DMS53 treated with DMSO at 0.1 percent for 48 hours (cell line): Measurements from ENCODE around the gene SEMA6B.
A peak's percentile ranks its signal among the peaks of the same experiment; 100 is the strongest.
"Not testable (repeated sequence)": the region's sequence is repeated elsewhere in the genome, so short reads cannot be mapped to it uniquely, and the experiment has no call there.

Experiments
- DNase-seq: peaks from one replicate; lab custom pipeline; 2025; ENCODE audit not compliant: unreplicated experiment; lab: John Stamatoyannopoulos, UW

SEMA6B gene

DNA sequence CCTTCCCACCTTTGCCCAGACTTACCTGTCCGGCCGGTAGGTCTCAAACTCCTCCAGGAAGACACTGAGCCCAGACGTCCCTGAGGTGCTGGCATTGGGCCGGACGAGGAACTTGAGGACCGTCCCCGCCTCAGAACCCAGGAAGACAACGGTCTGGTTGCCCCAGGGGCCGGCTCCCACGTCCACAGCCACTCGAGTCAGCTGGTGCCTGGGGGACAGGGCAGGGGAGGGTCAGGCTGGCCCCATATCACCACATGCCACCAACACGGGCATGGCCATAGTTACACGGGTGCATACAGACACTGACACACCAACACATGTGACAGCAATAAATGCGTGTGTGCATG lies 11.3 kb downstream of the SEMA6B start:
- DNase-seq: no peak

DNA sequence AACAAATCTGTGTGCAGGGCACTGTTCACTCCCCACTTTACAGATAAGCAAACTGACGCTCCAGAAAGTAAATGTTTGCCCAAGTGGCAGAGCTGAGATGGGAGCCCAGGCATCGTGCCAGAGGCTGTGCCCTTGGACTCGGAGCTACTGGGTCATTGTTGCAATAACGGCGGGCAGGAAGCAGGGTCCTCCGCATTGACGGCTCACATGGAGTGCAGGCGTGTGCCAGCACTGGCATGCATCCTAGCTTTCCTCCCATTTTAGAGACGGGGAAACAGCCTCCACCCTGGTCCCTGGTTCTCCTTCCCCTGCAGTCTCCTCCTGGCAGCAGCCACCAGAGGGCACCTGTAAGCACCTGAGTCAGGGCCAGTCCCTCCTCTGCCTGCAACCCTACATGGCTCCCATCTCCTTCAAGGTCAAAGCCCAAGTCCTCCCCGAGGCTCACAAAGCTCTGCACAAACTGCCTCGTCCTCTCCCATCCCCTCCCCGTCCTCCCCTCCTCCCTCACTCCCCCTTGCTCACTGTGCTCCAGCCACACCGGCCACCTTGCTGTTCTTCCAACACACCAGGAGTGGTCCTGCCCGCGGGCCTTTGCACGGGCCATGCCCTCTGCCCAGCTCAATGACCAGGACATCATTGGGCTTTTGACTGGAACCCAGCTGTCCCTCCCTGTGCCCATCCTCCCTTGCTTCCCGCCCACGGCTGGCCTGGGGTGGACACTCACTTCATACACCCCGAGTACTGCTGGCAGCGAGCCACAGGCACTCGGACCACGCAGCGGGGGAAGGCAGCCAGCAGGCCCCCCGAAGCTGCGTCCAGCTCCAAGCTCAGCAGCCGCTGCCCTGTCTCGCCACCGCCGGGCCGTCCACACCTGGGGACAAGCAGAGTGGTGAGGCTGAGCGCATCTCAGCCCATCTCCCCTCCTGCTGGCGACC lies 11.9 kb downstream of the SEMA6B start:
- no peak for DNase-seq

- no peak for DNase-seq
Measured at GRCh38 chr19:4543842-4544647, 15.4 kb downstream of the SEMA6B start.

GRCh38 chr19:4542896-4543841 lies 16.3 kb downstream of the SEMA6B start:
- no peak for DNase-seq

- DNase-seq: not testable (repeated sequence)
Measured at GRCh38 chr19:4541806-4542145, 17.7 kb downstream of the SEMA6B start.

DNA sequence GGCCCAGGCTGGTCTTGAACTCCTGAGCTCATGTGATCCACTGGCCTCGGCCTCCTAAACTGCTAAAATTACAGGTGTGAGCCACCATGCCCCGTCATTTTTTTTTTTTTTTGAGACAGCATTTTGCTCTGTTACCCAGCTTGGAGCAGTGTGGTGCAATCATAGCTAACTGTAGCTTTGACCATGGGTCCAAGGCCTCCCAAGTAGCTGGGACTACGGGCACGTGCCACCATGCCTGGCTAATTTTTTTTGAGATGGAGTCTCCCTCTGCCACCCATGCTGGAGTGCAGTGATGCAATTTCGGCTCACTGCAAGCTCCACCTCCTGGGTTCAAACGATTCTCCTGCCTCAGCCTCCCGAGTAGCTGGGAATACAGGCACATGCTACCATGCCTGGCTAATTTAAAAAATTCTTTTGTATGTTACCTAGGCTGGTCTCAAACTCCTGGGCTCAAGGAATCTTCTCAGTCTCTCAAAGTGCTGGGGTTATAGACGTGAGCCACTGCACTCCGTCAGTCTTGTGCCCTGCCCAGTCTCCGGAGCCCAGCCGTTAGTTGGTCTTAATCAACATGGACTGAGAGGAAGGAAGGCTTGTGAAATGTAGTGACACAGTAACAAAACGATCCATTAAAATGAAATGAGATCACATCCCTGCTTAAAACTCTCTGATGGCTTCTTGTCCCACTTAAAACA lies 18.2 kb downstream of the SEMA6B start:
- DNase-seq: no peak

GRCh38 chr19:4539693-4540581 lies 19.5 kb downstream of the SEMA6B start, which contains the start of gene LRG1:
Gene LRG1, minus strand, starts transcription at chr19:4540036. Its CDS starts 23 bp downstream, at chr19:4540013.
- DNase-seq: no peak

DNA sequence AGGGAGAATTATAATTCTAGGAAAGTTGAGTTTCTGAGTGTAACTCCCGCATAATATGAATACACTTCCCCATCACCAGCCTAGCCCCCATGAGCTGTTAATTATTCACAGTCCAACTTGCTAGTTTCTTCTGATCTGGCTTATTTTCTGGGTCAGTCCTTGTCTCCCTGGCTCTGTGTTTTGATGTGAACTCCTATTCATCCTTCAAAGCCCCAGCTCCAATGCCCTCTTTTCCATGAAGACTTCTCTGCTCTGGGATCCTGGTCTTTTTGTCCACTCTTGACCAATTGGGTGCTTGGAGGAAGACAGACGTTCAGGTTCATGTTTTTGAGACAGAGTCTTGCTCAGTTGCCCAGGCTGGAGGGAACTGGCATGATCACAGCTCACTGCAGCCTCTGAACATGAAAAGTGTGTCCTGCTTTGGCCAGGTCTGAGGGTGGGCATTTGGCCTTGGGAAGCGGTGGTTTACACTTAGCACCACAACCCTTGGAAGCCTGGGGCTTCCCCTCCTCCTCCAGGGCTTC lies 20.3 kb downstream of the SEMA6B start:
- no peak for DNase-seq

DNA sequence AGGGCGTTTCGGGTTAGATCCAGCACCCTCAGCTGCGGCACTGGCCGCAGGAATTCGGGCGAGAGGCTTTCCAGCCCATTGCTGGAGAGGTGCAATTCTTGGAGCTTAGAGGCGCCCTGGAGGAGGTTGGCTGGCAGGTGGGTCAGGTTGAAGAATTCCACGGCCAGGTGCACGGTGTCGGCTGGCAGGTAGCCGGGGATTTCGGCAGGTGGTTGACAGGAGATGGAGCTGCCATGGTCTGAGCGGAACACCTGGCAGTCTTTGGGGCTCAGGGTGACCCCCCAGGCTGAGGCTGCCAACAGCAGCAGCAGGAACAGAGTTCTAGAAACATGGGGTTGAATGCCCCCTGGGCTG lies 20.9 kb downstream of the SEMA6B start:
- no peak for DNase-seq

- DNase-seq: no peak
Measured at GRCh38 chr19:4537953-4538600, 21.4 kb downstream of the SEMA6B start.

GRCh38 chr19:4536798-4537197 lies 22.7 kb downstream of the SEMA6B start:
- DNase-seq: no peak

GRCh38 chr19:4534836-4535658 lies 24.4 kb downstream of the SEMA6B start, which contains the start of gene PLIN5:
Gene PLIN5, minus strand, starts transcription at chr19:4535224. Its CDS starts 1,150 bp downstream, at chr19:4534074.
- peak; percentile 62 for DNase-seq

DNA sequence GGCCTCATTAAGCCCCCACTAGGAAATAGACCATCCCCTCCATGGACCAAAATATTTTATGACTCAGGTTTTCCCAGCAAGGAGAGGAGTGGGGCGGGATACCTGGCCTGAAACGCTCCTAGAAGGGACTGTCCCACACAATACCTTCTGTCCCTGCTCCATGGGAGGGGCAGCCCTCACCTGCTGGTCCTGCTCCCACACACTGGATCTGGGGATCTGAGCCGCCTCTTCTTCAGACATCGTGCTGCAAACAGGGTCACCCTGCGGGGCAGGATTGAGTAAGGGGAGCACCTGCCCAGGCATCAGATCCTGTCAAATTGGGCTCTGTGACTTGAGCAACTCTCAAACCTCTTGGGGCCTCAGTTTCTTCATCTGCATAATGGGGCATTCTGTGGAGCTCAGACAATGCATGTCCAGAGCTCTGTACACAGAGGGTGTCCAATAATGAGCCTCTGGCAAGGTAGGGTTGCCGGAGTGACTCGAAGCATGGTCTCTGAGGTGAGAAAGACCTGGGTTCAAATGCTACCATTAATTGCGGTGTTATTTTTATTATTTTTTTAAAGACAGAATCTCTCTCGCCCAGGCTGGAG lies 25.6 kb downstream of the SEMA6B start:
- no peak for DNase-seq

GRCh38 chr19:4533334-4533733 lies 26.1 kb downstream of the SEMA6B start:
- DNase-seq: no peak

- DNase-seq: peak; percentile 4
Measured at GRCh38 chr19:4531562-4532165, 27.8 kb downstream of the SEMA6B start.

- no peak for DNase-seq
Measured at GRCh38 chr19:4529924-4530522, 29.5 kb downstream of the SEMA6B start.

- no peak for DNase-seq
Measured at GRCh38 chr19:4528843-4529242, 30.6 kb downstream of the SEMA6B start.
